T47D (cell line): ENCODE measurements around the gene METTL2B.
"Not testable (repeated sequence)": the region's sequence is repeated elsewhere in the genome, so short reads cannot be mapped to it uniquely, and the experiment has no call there.

Experiments
- DNase-seq, 2 experiments: peaks; one replicate each; pipeline versions ENCODE4 v3.0.0 to v3.0.0-alpha.2; 2011 to 2012; ENCODE audit warnings: low read depth in 1 of 2, low spot score in 1 of 2
- JUND ChIP-seq: IDR thresholded peaks from 2 replicates; pipeline ENCODE4 v1.6.1; 2012; ENCODE audit warnings: low read depth
- in situ Hi-C: cut with HindIII; loops from 2 replicates; pipeline ENCODE4 v1.10.0; 2016; ENCODE audit warnings: low sequenced_read_pairs, low pct_unique_long_range_greater_than_20kb

The METTL2B gene

DNA sequence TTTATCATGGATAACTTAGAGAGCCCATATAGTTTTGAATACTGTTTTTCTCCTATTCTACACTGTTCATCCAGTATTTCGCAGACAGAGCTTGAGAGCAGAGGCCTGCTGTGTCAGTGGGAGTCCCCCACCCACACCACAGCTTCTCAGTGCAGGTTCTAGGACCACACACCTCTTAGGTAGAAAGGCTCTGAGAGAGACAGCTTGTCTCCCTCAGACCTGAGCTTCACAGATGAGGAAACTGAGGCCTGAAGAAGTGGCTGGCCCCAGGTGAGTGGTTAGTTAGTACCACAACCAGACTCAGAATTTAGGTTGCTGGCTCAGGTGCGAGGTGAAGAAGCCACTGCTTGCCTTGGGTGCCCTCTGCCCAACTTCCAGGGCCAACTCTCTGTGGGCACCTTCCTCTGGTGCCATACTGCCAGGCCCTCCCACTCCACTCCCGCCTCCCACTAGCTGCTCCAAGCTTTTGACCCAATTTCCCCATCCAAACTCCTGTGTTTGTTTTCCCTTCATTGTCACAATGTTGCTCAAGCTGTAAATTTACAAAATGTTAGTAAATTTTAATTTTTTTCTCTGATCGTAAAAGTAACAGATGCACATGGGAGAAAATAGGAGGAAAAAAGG, 28.5 kb upstream of the METTL2B start:
- in situ Hi-C loops = no loop called here
- no peak for TF ChIP-seq JUND

DNA sequence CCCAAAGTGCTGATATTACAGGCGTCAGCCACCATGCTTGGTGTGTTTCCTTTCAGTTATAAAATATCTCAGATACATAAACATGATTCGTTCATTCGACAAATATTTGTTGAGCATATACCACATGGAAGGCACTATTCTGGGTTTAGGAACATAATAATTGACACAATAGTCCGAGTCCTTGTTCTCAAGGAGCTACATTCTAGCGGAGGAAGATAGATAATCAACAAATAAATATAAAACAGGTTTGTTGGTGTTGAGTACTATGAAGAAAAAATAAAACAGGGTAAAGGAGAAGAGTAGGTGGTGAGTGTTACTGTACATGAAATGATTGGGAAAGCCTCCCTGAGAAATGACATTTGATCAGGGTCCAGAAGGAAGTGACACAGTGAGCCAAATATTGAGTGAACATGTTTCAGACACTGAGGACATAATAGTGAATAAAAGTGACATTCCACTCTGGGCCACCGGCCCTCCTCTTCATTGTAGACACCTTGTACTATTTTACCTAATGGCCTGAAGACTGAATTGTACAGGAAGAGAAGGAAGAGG, 27.7 kb upstream of the METTL2B start:
- in situ Hi-C loops = no loop called here
- peak in 1 of 2 experiments; percentile 63 for DNase-seq
- TF ChIP-seq JUND = no peak

More for the DNA sequence above, 28.5 kb upstream of the METTL2B start:
- no peak for DNase-seq

DNA sequence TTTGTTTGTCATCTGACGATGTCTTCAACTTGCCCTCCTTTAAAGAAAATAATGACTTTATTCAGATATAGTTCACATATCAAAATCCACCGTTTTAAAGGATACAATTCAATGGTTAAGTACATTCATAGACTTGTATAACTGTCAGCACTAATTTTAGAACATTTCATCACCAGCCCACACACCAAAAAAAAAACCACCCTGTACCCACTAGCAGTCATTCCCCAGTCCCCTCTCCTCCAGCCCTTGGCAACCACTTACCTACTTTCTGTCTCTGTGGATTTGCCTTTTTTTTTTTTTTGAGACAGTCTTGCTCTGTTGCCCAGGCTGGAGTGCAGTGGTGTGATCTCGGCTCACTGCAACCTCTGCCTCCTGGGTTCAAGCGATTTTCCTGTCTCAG, 26.1 kb upstream of the METTL2B start:
- no peak for DNase-seq
- in situ Hi-C loops = no loop called here
- no peak for TF ChIP-seq JUND

DNA sequence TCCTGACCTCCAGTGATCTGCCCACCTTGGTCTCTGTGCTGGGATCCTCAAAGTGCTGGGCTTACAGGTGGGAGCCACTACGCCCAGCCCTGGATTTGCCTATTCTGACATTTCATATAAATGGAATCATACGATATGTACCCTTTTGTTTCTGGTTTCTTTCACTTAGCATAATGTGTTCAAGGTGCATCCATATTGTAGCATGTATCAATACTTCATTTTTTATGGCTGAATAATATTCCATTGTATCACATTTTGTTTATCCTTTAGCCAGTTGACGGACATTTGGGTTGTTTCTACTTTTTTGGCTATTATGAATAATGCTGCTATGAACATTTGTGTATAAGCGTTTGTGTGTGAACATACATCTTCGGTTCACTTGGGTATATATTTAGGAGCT, 25.6 kb upstream of the METTL2B start:
- in situ Hi-C loops = no loop called here
- TF ChIP-seq JUND = no peak
- DNase-seq = no peak

DNA sequence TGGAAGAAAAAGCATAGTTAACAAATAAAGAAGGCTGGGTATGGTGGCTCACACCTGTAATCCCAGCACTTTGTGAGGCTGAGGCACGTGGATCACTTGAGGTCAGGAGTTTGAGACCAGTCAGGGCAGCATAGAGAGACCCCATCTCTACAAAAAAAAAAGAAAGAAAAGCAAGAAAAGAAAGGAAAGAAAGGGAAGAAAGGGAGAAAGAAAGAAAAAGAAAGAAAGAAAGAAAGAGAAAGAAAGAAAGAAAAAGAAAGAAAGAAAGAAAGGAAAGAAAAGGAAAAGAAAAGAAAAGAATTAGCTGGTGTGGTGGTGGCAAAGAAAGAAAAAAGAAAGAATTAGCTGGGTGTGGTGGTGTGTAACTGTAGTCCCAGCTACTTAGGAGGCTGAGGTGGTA, 24.0 kb upstream of the METTL2B start:
- in situ Hi-C loops = no loop called here
- DNase-seq = no peak
- no peak for TF ChIP-seq JUND

DNA sequence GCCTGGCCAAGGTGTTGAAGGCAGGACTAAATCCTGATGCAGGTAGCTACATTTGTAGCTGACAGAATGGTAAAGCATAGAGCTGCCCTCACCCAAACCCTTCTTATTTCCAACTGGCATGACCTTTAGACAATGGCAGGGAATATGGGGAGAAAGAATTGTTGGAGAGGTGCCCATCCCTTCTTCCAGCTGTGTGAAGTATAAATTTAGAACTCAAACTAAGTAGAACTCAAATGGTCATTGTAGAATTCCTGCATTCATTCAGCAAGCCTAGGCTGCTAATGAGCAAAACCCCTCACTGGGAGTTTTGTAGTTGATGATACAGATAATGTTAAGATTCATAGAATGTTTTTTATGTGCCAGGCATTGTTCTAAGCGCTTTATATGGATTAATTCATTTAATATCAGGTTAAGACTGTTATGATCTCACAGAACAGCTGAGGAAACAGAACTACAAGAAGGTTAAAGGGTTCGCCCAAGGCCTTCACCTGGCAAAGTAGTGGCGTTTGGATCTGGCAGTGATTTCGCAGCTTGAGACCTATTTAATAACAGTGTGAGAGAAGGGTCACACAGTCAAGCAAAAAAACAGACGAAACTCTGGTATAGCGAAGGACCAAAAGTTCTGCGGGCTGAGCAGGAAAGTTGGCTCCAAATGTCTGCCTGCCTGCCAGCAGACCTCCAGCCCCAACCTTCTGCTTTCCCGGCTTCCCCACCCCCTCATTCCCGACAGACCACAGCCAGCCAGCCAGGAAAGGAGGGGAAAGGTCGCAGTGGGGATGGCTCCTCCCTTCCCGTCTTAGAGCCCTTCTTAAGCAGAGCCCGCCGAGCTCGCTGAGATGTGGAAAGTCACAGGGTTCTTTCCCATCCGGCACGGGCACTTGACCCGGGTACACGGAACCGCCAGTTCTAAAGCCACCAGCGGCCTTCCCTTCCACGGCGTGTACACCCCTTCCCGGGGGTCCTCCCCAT, 22.4 kb upstream of the METTL2B start:
- in situ Hi-C loops = no loop called here
- peak in 1 of 2 experiments; percentile 73 for DNase-seq

DNA sequence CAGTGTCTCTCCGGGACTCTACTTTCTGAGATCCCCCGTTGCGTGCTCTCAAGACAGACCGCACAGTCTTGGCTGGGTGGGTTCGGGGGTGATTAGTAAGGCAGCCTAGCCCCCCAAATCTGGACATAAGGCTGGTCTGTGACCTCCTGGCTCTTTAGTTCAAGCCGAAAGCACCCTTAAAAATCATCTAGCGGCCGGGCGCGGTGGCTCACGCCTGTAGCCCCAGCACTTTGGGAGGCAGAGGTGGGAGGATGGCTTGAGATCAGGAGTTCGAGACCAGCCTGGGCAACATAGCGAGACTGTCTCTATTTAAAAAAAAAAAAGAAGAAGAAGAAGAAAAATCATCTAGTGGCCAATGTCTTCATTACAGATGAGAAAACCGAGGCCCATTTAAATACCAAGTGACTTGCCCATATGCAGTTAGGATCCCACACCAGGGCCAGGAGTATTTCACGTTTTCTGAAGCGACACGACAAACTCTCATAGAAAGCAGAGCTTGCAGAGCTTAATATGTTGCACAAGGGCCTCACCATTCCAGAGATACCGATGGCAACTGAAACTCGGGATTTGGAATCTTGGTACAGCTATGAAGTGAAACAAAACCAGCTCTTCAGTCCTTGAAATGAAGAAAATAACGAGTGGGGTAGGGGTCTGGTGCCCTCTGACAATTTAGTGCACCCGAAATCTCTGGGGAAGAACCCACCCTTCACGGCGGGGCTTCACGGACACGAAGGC, 21.6 kb upstream of the METTL2B start:
- DNase-seq = peak in 1 of 2 experiments; percentile 31
- in situ Hi-C loops = no loop called here
- no peak for TF ChIP-seq JUND

More for the DNA sequence above, 22.4 kb upstream of the METTL2B start:
- TF ChIP-seq JUND = no peak

DNA sequence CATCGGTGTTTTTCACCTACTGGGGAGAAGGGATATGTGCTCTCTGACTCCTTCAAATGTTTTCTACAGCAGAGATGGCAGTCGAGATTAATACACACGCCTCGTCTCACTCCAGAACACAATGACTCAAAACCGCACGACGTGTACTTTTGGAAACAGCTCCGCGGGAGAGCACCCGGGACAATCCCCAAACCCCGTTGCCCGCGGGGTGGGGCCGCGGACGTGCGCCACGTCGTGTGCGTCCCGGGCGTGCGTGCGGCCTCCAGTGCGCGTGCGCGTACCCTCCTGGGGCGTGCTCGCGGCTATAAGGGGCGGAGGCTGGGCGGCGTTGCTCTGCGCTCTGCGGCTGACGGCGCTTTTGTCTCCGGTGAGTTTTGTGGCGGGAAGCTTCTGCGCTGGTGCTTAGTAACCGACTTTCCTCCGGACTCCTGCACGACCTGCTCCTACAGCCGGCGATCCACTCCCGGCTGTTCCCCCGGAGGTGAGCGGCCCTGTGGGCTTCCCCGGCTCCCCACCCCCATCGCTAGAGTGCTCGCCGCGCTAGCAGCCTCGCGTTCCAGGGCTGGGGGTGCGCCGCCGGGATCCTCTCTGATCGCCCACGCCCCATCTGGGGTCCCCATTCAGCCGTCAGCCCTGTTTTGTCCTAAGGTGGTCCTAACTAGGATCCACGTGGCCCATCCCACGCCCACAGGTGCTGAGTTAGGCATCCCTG, 20.8 kb upstream of the METTL2B start, which contains the start of gene HILPDA:
Gene HILPDA, plus strand, starts transcription at position 336 of the 712 bp plus-strand sequence. CDS start 1,391 bp downstream, outside the sequence.
- TF ChIP-seq JUND = no peak
- peak; percentile 49 to 97 for DNase-seq
- in situ Hi-C loops = no loop called here

DNA sequence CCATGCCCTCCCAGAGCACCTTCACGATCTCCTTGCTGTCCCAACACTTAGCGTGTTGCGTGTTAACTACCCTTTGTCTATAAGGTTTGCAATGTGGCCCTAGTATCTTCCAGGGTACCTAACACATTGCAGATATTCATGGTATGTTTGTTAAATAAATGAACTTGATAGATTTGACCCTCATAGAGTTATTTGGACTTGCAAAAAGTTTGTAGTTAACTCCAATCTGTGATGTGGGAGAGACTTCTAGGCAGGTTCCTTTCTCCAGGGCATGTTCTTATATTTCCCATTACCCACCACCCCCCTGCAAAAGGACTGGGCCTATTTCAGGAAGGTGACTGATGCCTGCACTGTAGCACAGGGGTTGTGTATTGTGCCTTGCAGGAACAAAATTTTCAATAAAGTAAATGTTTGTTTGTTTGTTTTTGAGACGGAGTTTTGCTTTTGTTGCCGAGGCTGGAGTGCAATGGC, 20.3 kb upstream of the METTL2B start:
- in situ Hi-C loops = no loop called here
- DNase-seq = no peak
- TF ChIP-seq JUND = no peak

DNA sequence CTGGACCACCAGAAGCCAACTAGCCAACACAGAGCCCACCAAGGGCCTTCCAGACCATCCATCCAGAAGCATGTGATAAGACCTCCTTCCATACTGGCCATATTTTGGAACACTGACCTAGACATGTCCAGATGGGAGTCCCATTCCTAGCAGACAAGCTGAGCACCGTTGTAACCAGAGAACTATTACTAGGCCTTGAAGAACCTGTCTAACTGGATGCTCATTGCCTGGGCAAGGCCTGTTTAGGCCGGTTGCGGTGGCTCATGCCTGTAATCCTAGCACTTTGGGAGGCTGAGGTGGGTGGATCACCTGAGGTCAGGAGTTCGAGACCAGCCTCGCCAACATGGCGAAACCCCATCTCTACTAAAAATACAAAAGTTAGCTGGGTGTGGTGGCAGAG, 19.2 kb upstream of the METTL2B start:
- in situ Hi-C loops = not testable (repeated sequence)
- DNase-seq = peak in 1 of 2 experiments; percentile 90

DNA sequence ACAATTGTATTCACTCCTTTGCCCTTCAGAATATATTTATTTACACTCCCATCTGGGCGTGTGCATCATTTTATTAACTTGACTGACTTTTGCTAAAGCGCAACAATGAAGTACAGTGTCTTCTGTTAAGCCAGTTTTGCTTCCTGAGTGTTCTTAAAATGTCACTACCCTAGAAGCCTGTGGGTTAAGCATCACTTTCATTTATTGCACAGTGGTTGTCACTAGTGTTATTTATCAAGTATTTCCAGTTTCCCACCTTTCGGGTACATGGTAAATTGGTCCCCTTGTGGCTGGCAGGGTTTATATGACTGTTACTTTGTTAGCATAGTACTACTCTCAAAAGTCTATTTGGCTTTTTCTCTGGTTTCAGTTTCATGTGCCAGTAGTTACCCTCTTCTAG, 17.6 kb upstream of the METTL2B start:
- TF ChIP-seq JUND = no peak
- in situ Hi-C loops = no loop called here
- DNase-seq = peak in 1 of 2 experiments; percentile 54
